Measurements from ENCODE around the gene POLR1E.
"Not testable (repeated sequence)": the region's sequence is repeated elsewhere in the genome, so short reads cannot be mapped to it uniquely, and the experiment has no call there.

The POLR1E gene

GRCh38 chr9:37476930-37477329 is 8.8 kb upstream of the POLR1E start:
- H3K9ac ChIP-seq (ENCODE audit: low read length), result no peak overlapping the region
- H4K12ac ChIP-seq (ENCODE audit: low read depth, low read length), result no peak overlapping the region
- H2AFZ ChIP-seq (ENCODE audit: insufficient read depth, low read length, poor library complexity), result no peak overlapping the region
- no peak overlapping the region for H3K4ac ChIP-seq (ENCODE audit: low read depth, low read length)
- H3K4me3 ChIP-seq (ENCODE audit: low read depth, low read length), result no peak overlapping the region
- no peak overlapping the region for H2BK12ac ChIP-seq (ENCODE audit: low read length)
- peaks cover 1% of the 10 kb centered on the region for H3K9me3 ChIP-seq (ENCODE audit: insufficient read depth, low read depth, low read length)
- no peak overlapping the region for H3K4me2 ChIP-seq (ENCODE audit: low read length)
- H3K4me1 ChIP-seq (ENCODE audit: control insufficient read depth in 1 of 2, insufficient read depth in 2 of 2, low read length in 2 of 2), result peaks cover under 1 to 1% of the 10 kb centered on the region in 2 experiments
- no peak overlapping the region for H3K23ac ChIP-seq (ENCODE audit: low read length)
- no peak overlapping the region for H2BK120ac ChIP-seq (ENCODE audit: insufficient read depth, low read length, poor library complexity)
- no peak overlapping the region for H4K8ac ChIP-seq (ENCODE audit: low read depth, low read length)
- H3K79me2 ChIP-seq (ENCODE audit: control insufficient read depth, insufficient read depth, low read length, poor library complexity), result peaks cover under 1% of the 10 kb centered on the region
- no peak for DNase-seq
- no peak overlapping the region for H2AK5ac ChIP-seq (ENCODE audit: low read length)
- H3K27me3 ChIP-seq (ENCODE audit: insufficient read depth, low read length), result no peaks in the 10 kb centered on the region
- no peak overlapping the region for H4K91ac ChIP-seq (ENCODE audit: low read depth, low read length)
- no peak overlapping the region for H2BK5ac ChIP-seq (ENCODE audit: low read depth, low read length, poor library complexity)
- no CpG with 5 or more reads among the region's 11 CpGs for WGBS (ENCODE audit: extremely low coverage, insufficient coverage, insufficient read length)
- no peak overlapping the region for H3K14ac ChIP-seq (ENCODE audit: low read length)
- peaks cover 4% of the 10 kb centered on the region for H3K79me1 ChIP-seq (ENCODE audit: low read length)
- H3K27ac ChIP-seq (ENCODE audit: low read depth, low read length), result no peak overlapping the region
- no peak overlapping the region for H3K18ac ChIP-seq (ENCODE audit: low read length)
- H3K36me3 ChIP-seq (ENCODE audit: control insufficient read depth in 1 of 2, insufficient read depth in 2 of 2, low read length in 2 of 2), result peaks cover 0 to 2% of the 10 kb centered on the region in 2 experiments

- not testable (repeated sequence) for H3K4me3 ChIP-seq (ENCODE audit: low read depth, low read length); H2BK120ac ChIP-seq (ENCODE audit: insufficient read depth, low read length, poor library complexity); H3K9me3 ChIP-seq (ENCODE audit: insufficient read depth, low read depth, low read length); H3K14ac ChIP-seq (ENCODE audit: low read length); H2AK5ac ChIP-seq (ENCODE audit: low read length); H3K4me1 ChIP-seq (ENCODE audit: control insufficient read depth in 1 of 2, insufficient read depth in 2 of 2, low read length in 2 of 2); H4K8ac ChIP-seq (ENCODE audit: low read depth, low read length); H4K91ac ChIP-seq (ENCODE audit: low read depth, low read length); H3K23ac ChIP-seq (ENCODE audit: low read length); H2BK12ac ChIP-seq (ENCODE audit: low read length); H3K9ac ChIP-seq (ENCODE audit: low read length); H3K4ac ChIP-seq (ENCODE audit: low read depth, low read length); H3K27me3 ChIP-seq (ENCODE audit: insufficient read depth, low read length); H3K18ac ChIP-seq (ENCODE audit: low read length); H3K36me3 ChIP-seq (ENCODE audit: control insufficient read depth in 1 of 2, insufficient read depth in 2 of 2, low read length in 2 of 2); H3K27ac ChIP-seq (ENCODE audit: low read depth, low read length); H2AFZ ChIP-seq (ENCODE audit: insufficient read depth, low read length, poor library complexity); H4K12ac ChIP-seq (ENCODE audit: low read depth, low read length); DNase-seq; H3K79me1 ChIP-seq (ENCODE audit: low read length); H2BK5ac ChIP-seq (ENCODE audit: low read depth, low read length, poor library complexity); H3K4me2 ChIP-seq (ENCODE audit: low read length); H3K79me2 ChIP-seq (ENCODE audit: control insufficient read depth, insufficient read depth, low read length, poor library complexity)
- WGBS (ENCODE audit: extremely low coverage, insufficient coverage, insufficient read length), result no CpG with 5 or more reads among the region's 4 CpGs
Observed at GRCh38 chr9:37477443-37477842, 8.3 kb upstream of the POLR1E start.

- not testable (repeated sequence) for H3K23ac ChIP-seq (ENCODE audit: low read length); H4K12ac ChIP-seq (ENCODE audit: low read depth, low read length); H2AFZ ChIP-seq (ENCODE audit: insufficient read depth, low read length, poor library complexity); H4K91ac ChIP-seq (ENCODE audit: low read depth, low read length); H3K4me1 ChIP-seq (ENCODE audit: control insufficient read depth in 1 of 2, insufficient read depth in 2 of 2, low read length in 2 of 2); H3K9me3 ChIP-seq (ENCODE audit: insufficient read depth, low read depth, low read length); H3K9ac ChIP-seq (ENCODE audit: low read length); H2BK5ac ChIP-seq (ENCODE audit: low read depth, low read length, poor library complexity); H3K4me3 ChIP-seq (ENCODE audit: low read depth, low read length); H4K8ac ChIP-seq (ENCODE audit: low read depth, low read length); H3K4me2 ChIP-seq (ENCODE audit: low read length); H2BK12ac ChIP-seq (ENCODE audit: low read length); H3K79me2 ChIP-seq (ENCODE audit: control insufficient read depth, insufficient read depth, low read length, poor library complexity); H3K27ac ChIP-seq (ENCODE audit: low read depth, low read length); H3K4ac ChIP-seq (ENCODE audit: low read depth, low read length); DNase-seq; H3K27me3 ChIP-seq (ENCODE audit: insufficient read depth, low read length); H3K79me1 ChIP-seq (ENCODE audit: low read length); H3K36me3 ChIP-seq (ENCODE audit: control insufficient read depth in 1 of 2, insufficient read depth in 2 of 2, low read length in 2 of 2); H2BK120ac ChIP-seq (ENCODE audit: insufficient read depth, low read length, poor library complexity); H2AK5ac ChIP-seq (ENCODE audit: low read length); H3K14ac ChIP-seq (ENCODE audit: low read length); H3K18ac ChIP-seq (ENCODE audit: low read length)
- WGBS (ENCODE audit: extremely low coverage, insufficient coverage, insufficient read length), result no CpG with 5 or more reads among the region's 5 CpGs
Observed at GRCh38 chr9:37477987-37478619, 7.6 kb upstream of the POLR1E start.

DNA sequence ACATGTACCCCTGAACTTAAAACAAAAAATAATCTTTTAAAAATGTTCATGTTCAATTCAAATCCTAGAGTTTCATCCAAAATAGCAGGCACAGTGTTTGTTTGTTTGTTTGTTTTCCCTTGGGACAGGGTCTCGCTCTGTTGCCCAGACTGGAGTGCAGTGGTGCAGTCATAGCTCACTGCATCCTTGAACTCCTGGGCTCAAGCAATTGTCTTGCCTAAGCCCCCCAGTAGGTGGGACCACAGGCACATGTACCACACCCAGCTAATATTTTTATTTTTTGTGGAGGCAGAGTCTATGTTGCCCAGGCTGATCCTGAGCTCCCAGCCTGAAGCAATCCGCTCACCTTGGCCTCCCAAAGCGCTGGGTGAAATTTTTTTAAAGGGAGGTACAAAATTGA is 5.0 kb upstream of the POLR1E start:
- H4K12ac ChIP-seq (ENCODE audit: low read depth, low read length), result no peak overlapping the region
- no peak overlapping the region for H4K8ac ChIP-seq (ENCODE audit: low read depth, low read length)
- no peak overlapping the region for H3K18ac ChIP-seq (ENCODE audit: low read length)
- H3K4ac ChIP-seq (ENCODE audit: low read depth, low read length), result no peak overlapping the region
- no peaks in the 10 kb centered on the region for H3K36me3 ChIP-seq (ENCODE audit: control insufficient read depth in 1 of 2, insufficient read depth in 2 of 2, low read length in 2 of 2)
- peak overlapping the region; percentile 64 for H2AK5ac ChIP-seq (ENCODE audit: low read length)
- no peaks in the 10 kb centered on the region for H3K79me2 ChIP-seq (ENCODE audit: control insufficient read depth, insufficient read depth, low read length, poor library complexity)
- H3K27me3 ChIP-seq (ENCODE audit: insufficient read depth, low read length), result no peaks in the 10 kb centered on the region
- H3K9ac ChIP-seq (ENCODE audit: low read length), result no peak overlapping the region
- H3K23ac ChIP-seq (ENCODE audit: low read length), result no peak overlapping the region
- WGBS (ENCODE audit: extremely low coverage, insufficient coverage, insufficient read length), result no CpG with 5 or more reads among the region's 3 CpGs
- H4K91ac ChIP-seq (ENCODE audit: low read depth, low read length), result no peak overlapping the region
- no peak overlapping the region for H3K4me2 ChIP-seq (ENCODE audit: low read length)
- peaks cover 4 to 6% of the 10 kb centered on the region in 2 experiments for H3K4me1 ChIP-seq (ENCODE audit: control insufficient read depth in 1 of 2, insufficient read depth in 2 of 2, low read length in 2 of 2)
- no peak overlapping the region for H2BK5ac ChIP-seq (ENCODE audit: low read depth, low read length, poor library complexity)
- H3K14ac ChIP-seq (ENCODE audit: low read length), result no peak overlapping the region
- no peak overlapping the region for H2BK120ac ChIP-seq (ENCODE audit: insufficient read depth, low read length, poor library complexity)
- no peak overlapping the region for H3K4me3 ChIP-seq (ENCODE audit: low read depth, low read length)
- H2BK12ac ChIP-seq (ENCODE audit: low read length), result no peak overlapping the region
- no peak overlapping the region for H3K27ac ChIP-seq (ENCODE audit: low read depth, low read length)
- H2AFZ ChIP-seq (ENCODE audit: insufficient read depth, low read length, poor library complexity), result no peak overlapping the region
- H3K79me1 ChIP-seq (ENCODE audit: low read length), result peaks cover 4% of the 10 kb centered on the region
- no peaks in the 10 kb centered on the region for H3K9me3 ChIP-seq (ENCODE audit: insufficient read depth, low read depth, low read length)
- DNase-seq, result no peak
